H1 (cell line): Measurements from ENCODE around the gene HMG20A. TPM values are rescaled to one million over a fixed set of nuclear protein-coding genes. Genes with fewer than 3 reads are reported as not detected.

Experiments
- CTCF ChIA-PET: fragments of 300-600 bp; sonication (Branson Sonifier 250); formaldehyde crosslinking; loops from one replicate; lab custom pipeline; 2021; ENCODE audit not compliant: partially characterized antibody; lab: Charles Lee
- POLR2A ChIA-PET: fragments of 300-600 bp; sonication (Branson Sonifier 250); formaldehyde crosslinking; loops from one replicate; lab custom pipeline; 2021; ENCODE audit warnings: inconsistent platforms; ENCODE audit not compliant: partially characterized antibody; lab: Charles Lee
- DNase-seq, 2 experiments: peaks; one replicate each; pipeline versions ENCODE4 v3.0.0 to v3.0.0-alpha.2; 2010 to 2022; ENCODE audit warnings: low spot score in 2 of 2, low read depth in 1 of 2, mixed read lengths in 1 of 2
- FAIRE-seq: peaks from 2 replicates; lab custom pipeline; 2011; peaks lifted over from hg19 to GRCh38; lab: Jason Lieb, UNC
- H2AFZ ChIP-seq: 2 replicates; pipeline ENCODE4 v1.8.1; 2012; ENCODE audit warnings: low read length, inconsistent platforms
- H2AK5ac ChIP-seq: 2 replicates; pipeline ENCODE4 v1.6.1; 2013; ENCODE audit warnings: low read depth, low read length
- H2BK120ac ChIP-seq: replicated peaks from 2 replicates; pipeline ENCODE3; 2013; ENCODE audit warnings: low read depth, low read length, inconsistent platforms
- H2BK12ac ChIP-seq: 2 replicates; pipeline ENCODE4 v1.6.1; 2013; ENCODE audit warnings: low read depth, low read length
- H2BK15ac ChIP-seq: 2 replicates; pipeline ENCODE4 v1.6.1; 2013; ENCODE audit warnings: low read length
- H2BK20ac ChIP-seq: 2 replicates; pipeline ENCODE4 v1.6.1; 2013; ENCODE audit warnings: low read length
- H2BK5ac ChIP-seq: 2 replicates; pipeline ENCODE4 v1.6.1; 2013; ENCODE audit warnings: low read depth, low read length
- H3K14ac ChIP-seq: 2 replicates; pipeline ENCODE4 v1.6.1; 2013; ENCODE audit warnings: inconsistent platforms; ENCODE audit not compliant: insufficient read length
- H3K18ac ChIP-seq: 2 replicates; pipeline ENCODE4 v1.6.1; 2013; ENCODE audit warnings: low read length; ENCODE audit errors: extremely low read depth
- H3K23ac ChIP-seq: 2 replicates; pipeline ENCODE4 v1.6.1; 2013; ENCODE audit warnings: inconsistent platforms; ENCODE audit not compliant: insufficient read length
- H3K23me2 ChIP-seq: 2 replicates; pipeline ENCODE4 v1.6.1; 2013; ENCODE audit warnings: low read depth, low read length
- H3K27ac ChIP-seq: 2 replicates; pipeline ENCODE4 v1.6.1; 2011; ENCODE audit warnings: low read depth, low read length, inconsistent platforms
- H3K27me3 ChIP-seq, 4 experiments: replicated peaks in 1 of 4; 1 replicate in 1 of 4; 2 replicates in 3 of 4; pipeline versions ENCODE4 v1.6.1 to v1.8.1; 2011 to 2013; ENCODE audit warnings: low read length in 3 of 4, mild to moderate bottlenecking in 3 of 4, inconsistent platforms in 2 of 4, mixed read lengths in 2 of 4, moderate library complexity in 1 of 4; ENCODE audit not compliant: control insufficient read depth in 3 of 4, insufficient read depth in 3 of 4; ENCODE audit errors: extremely low read depth in 1 of 4
- H3K36me3 ChIP-seq, 4 experiments: 2 replicates each; pipeline versions ENCODE4 v1.6.1 to v1.8.1; 2011 to 2013; ENCODE audit warnings: mild to moderate bottlenecking in 4 of 4, low read length in 3 of 4, moderate library complexity in 2 of 4, control low read depth in 1 of 4, inconsistent platforms in 1 of 4; ENCODE audit not compliant: insufficient read depth in 4 of 4, control insufficient read depth in 2 of 4
- H3K4ac ChIP-seq: replicated peaks from 2 replicates; pipeline ENCODE3; 2013; ENCODE audit warnings: low read length, low read depth, mixed read lengths, inconsistent platforms; ENCODE audit not compliant: insufficient read length
- H3K4me1 ChIP-seq, 4 experiments: replicated peaks in 1 of 4; 1 replicate in 1 of 4; 2 replicates in 3 of 4; pipeline versions ENCODE4 v1.6.1 to v1.8.1; 2011 to 2013; ENCODE audit warnings: low read length in 3 of 4, inconsistent platforms in 2 of 4, mixed read lengths in 1 of 4; ENCODE audit not compliant: insufficient read depth in 4 of 4, control insufficient read depth in 3 of 4
- H3K4me2 ChIP-seq, 2 experiments: 2 replicates each; pipeline versions ENCODE4 v1.6.1 to v1.8.1; 2011 to 2013; ENCODE audit warnings: low read depth in 2 of 2, low read length in 2 of 2, control low read depth in 1 of 2, inconsistent platforms in 1 of 2, mild to moderate bottlenecking in 1 of 2; ENCODE audit not compliant: insufficient read depth in 1 of 2
- H3K4me3 ChIP-seq, 4 experiments: fragments of 200-600, 300-600 bp in 1 of 4; sonication (generic), shearing (Covaris generic), sonication (Bioruptor Twin) in 1 of 4; 2 replicates each; pipeline versions ENCODE4 v1.5.1 to v1.8.1; 2011 to 2016; ENCODE audit warnings: low read length in 4 of 4, low read depth in 3 of 4, control low read depth in 2 of 4, inconsistent platforms in 2 of 4, mild to moderate bottlenecking in 2 of 4, mixed read lengths in 1 of 4, moderate library complexity in 1 of 4; ENCODE audit not compliant: insufficient read depth in 2 of 4; ENCODE audit errors: extremely low read depth in 1 of 4
- H3K56ac ChIP-seq: replicated peaks from 2 replicates; pipeline ENCODE3; 2013; ENCODE audit warnings: low read depth, mild to moderate bottlenecking, mixed read lengths, low read length, inconsistent platforms; ENCODE audit not compliant: insufficient read length
- H3K79me1 ChIP-seq: 2 replicates; pipeline ENCODE4 v1.6.1; 2013; ENCODE audit warnings: low read depth, low read length, control low read depth
- H3K79me2 ChIP-seq, 2 experiments: 2 replicates each; pipeline versions ENCODE4 v1.6.1 to v1.8.1; 2012 to 2013; ENCODE audit warnings: low read length in 2 of 2, mild to moderate bottlenecking in 2 of 2, inconsistent platforms in 1 of 2; ENCODE audit not compliant: insufficient read depth in 2 of 2, control insufficient read depth in 1 of 2
- H3K9ac ChIP-seq, 4 experiments: replicated peaks in 1 of 4; 1 replicate in 1 of 4; 2 replicates in 3 of 4; pipeline versions ENCODE4 v1.6.1 to v1.8.1; 2011 to 2013; ENCODE audit warnings: low read depth in 3 of 4, low read length in 3 of 4, control low read depth in 2 of 4, mild to moderate bottlenecking in 2 of 4, moderate library complexity in 2 of 4, inconsistent platforms in 1 of 4; ENCODE audit errors: extremely low read depth in 1 of 4
- H3K9me3 ChIP-seq, 2 experiments: 2 replicates each; pipeline versions ENCODE4 v1.6.1 to v1.8.1; 2012 to 2013; ENCODE audit warnings: mild to moderate bottlenecking in 2 of 2, moderate library complexity in 2 of 2, control low read depth in 1 of 2, inconsistent platforms in 1 of 2, low read depth in 1 of 2, low read length in 1 of 2, mixed read lengths in 1 of 2; ENCODE audit not compliant: insufficient read depth in 2 of 2
- H4K20me1 ChIP-seq, 2 experiments: replicated peaks in 1 of 2; 2 replicates each; pipeline versions ENCODE3 to v1.8.1; 2011 to 2013; ENCODE audit warnings: inconsistent platforms in 2 of 2, low read length in 2 of 2, mild to moderate bottlenecking in 1 of 2; ENCODE audit not compliant: insufficient read depth in 2 of 2, control insufficient read depth in 1 of 2
- H4K5ac ChIP-seq: 2 replicates; pipeline ENCODE4 v1.6.1; 2013; ENCODE audit warnings: low read length, low read depth, mixed read lengths, inconsistent platforms; ENCODE audit not compliant: insufficient read length
- H4K8ac ChIP-seq: 2 replicates; pipeline ENCODE4 v1.8.0; 2013; ENCODE audit warnings: mild to moderate bottlenecking, moderate library complexity, low read length, inconsistent platforms; ENCODE audit not compliant: insufficient read depth; ENCODE audit errors: extremely low read depth
- H4K91ac ChIP-seq: replicated peaks from 2 replicates; pipeline ENCODE3; 2013; ENCODE audit warnings: low read length, mixed read lengths, inconsistent platforms; ENCODE audit not compliant: insufficient read length
- ASH2L ChIP-seq: fragments of 200-600, 300-600 bp; sonication (generic); IDR thresholded peaks from one replicate; pipeline ENCODE4 v1.7.1; 2017; ENCODE audit warnings: low read length
- CEBPB ChIP-seq: IDR thresholded peaks from 2 replicates; pipeline ENCODE4 v1.6.1; 2012; ENCODE audit warnings: low read depth, low read length
- CTBP2 ChIP-seq: IDR thresholded peaks from 2 replicates; pipeline ENCODE4 v1.7.0; 2011; ENCODE audit warnings: borderline replicate concordance, mild to moderate bottlenecking, moderate library complexity, mixed read lengths, low read length; ENCODE audit not compliant: insufficient read depth, insufficient read length
- NRF1 ChIP-seq: IDR thresholded peaks from 2 replicates; pipeline ENCODE4 v1.6.1; 2011; ENCODE audit warnings: mild to moderate bottlenecking, low read depth, low read length, improper control_type of control experiment
- PHF8 ChIP-seq: fragments of 200-600 bp; sonication (generic); conservative IDR thresholded peaks from 2 replicates; pipeline ENCODE4 v1.7.1; 2012; ENCODE audit warnings: low read depth, mild to moderate bottlenecking, inconsistent platforms, low read length, moderate library complexity
- RNF2 ChIP-seq: fragments of 200-900, 300-1000 bp; sonication (generic); IDR thresholded peaks from 2 replicates; pipeline ENCODE4 v1.7.1; 2016; ENCODE audit warnings: borderline replicate concordance, low read depth, mild to moderate bottlenecking, antibody characterized with exemption, low read length; ENCODE audit not compliant: poor library complexity, severe bottlenecking; ENCODE audit errors: missing control alignments
- RXRA ChIP-seq: IDR thresholded peaks from 2 replicates; pipeline ENCODE4 v1.6.1; 2011; ENCODE audit warnings: low read depth, mild to moderate bottlenecking, low read length, moderate library complexity; ENCODE audit not compliant: insufficient read depth
- SIN3A ChIP-seq, 2 experiments: IDR thresholded peaks in 1 of 2; conservative IDR thresholded peaks in 1 of 2; 2 replicates each; pipeline ENCODE4 v1.6.1; 2011 to 2012; ENCODE audit warnings: low read length in 2 of 2, improper control_type of control experiment in 1 of 2, low read depth in 1 of 2, mild to moderate bottlenecking in 1 of 2
- TBP ChIP-seq: IDR thresholded peaks from 2 replicates; pipeline ENCODE4 v1.6.1; 2011; ENCODE audit warnings: low read depth, low read length, improper control_type of control experiment
- WGBS, 2 experiments: shearing (Covaris generic) in 1 of 2; methylation state at CpG; one replicate each; pipeline versions ENCODE4 v1.1.6 to v1.1.7; 2013 to 2015; ENCODE audit warnings: low lambda C conversion rate in 2 of 2, mixed read lengths in 2 of 2, inconsistent platforms in 1 of 2, low coverage in 1 of 2, missing lambda C conversion rate in 1 of 2; ENCODE audit not compliant: insufficient replicate concordance in 2 of 2, insufficient coverage in 1 of 2, insufficient read length in 1 of 2; ENCODE audit errors: extremely low coverage in 1 of 2, missing lambda C conversion rate in 1 of 2; 5-methylcytosine and 5-hydroxymethylcytosine counted together
- polyA plus RNA-seq, 7 experiments: library from polyadenylated mRNA; depleted of rRNA in 3 of 7; stranded (reverse) in 5 of 7; unstranded in 2 of 7; fragments of >200 nt in 5 of 7; fragments of 200-250 nt in 2 of 7; gene quantifications; 1 replicate in 5 of 7; 2 replicates in 1 of 7; 4 replicates in 1 of 7; pipeline versions ENCODE4 v1.2.1 to v1.2.3, GENCODE V29; 2011 to 2013; ENCODE audit warnings: missing spikeins in 2 of 7, mixed read lengths in 2 of 7
- total RNA-seq: library from RNA; stranded (reverse); fragmentation: NEBNext Ultra II Directional; extraction: Animal tissue kit (Norgen Biotek cat#: 25700); gene quantifications from 2 replicates; pipeline ENCODE4 v1.2.1, GENCODE V29; 2021
- TF ChIP-seq, protein P1 (sequence below): IDR thresholded peaks from 2 replicates; pipeline ENCODE4 v1.6.1; 2012; ENCODE audit warnings: inconsistent platforms

HMG20A gene
- total and polyA plus RNA-seq, 2 of the 8 experiments (the other 6 are each of a cell fraction or from before 2014, with no cell fraction given): 52.1 to 59.7 TPM

DNA sequence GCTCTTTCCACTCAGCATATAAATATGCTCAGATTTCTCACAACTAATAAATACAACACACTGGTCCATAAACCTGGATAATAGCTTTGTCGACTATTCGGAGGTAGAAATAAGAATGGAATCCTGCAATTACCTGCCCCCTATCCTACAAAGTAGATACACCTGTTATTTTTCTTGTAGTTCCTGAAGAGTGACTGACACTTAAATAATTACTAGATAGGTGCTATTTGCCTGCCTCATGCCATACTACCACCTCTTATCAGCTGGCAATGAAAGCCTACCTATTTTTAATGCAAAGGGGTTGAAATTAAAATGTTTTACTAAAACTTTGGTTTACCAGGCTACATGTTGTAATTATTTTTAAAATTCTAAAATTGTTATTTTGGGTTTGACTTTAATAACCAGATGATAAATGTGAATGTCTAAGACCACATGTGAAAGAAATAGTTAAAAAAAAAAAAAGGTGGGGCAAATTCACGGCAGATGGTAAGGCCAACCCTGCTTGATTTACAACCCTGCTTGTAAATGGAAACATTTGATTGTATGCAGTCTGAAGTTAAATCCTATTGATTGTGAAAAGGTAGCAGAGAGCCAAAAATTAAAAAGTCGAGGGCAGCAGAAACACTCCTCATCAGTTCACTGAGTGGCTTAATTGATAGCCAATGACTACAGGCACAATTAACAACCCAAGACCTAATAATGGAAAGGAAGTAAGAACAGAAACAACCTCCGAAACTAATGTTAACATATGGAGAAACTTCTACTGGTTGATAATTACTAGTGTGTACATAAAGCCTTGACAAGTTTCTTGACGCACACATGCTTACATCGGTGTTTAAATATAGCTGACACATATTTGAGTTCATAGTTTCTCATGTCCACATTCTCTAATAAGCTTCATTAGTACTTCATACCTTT lies 9.7 kb upstream of the HMG20A start:
- Histone ChIP-seq H3K4me2 (no peak overlapping the region), H2BK15ac (no peak overlapping the region), H3K56ac (no peak overlapping the region), H2AFZ (no peak overlapping the region), H3K27ac (no peak overlapping the region), H3K36me3 (no peaks in the 10 kb centered on the region; a peak in 2 of 8 replicates), H2BK5ac (no peak overlapping the region), H2BK120ac (no peak overlapping the region), H2BK20ac (no peak overlapping the region), H3K9me3 (no peaks in the 10 kb centered on the region), H3K4me3 (no peak overlapping the region), H4K91ac (no peak overlapping the region), H3K9ac (no peak overlapping the region), H3K23ac (no peak overlapping the region), H3K4ac (no peak overlapping the region), H3K79me1 (0 out of 2 replicates have a peak, but pooled peaks cover 2% of the 10 kb centered on the region), H3K27me3 (no peaks in the 10 kb centered on the region), H3K23me2 (peaks cover 3% of the 10 kb centered on the region; the same call in 1 of the 2 replicates), H3K4me1 (peaks cover 0 to 4% (median 2%) of the 10 kb centered on the region in 4 experiments; a peak in 5 of 7 replicates), H2BK12ac (no peak overlapping the region), H4K20me1 (peaks cover 4 to 7% of the 10 kb centered on the region in 2 experiments), H4K5ac (no peak overlapping the region), H3K14ac (no peak overlapping the region), H2AK5ac (no peak overlapping the region), H4K8ac (no peak overlapping the region), H3K79me2 (peaks cover 0 to 91% of the 10 kb centered on the region in 2 experiments; a peak in 3 of 4 replicates), H3K18ac (no peak overlapping the region)
- ChIA-PET POLR2A (interaction anchor here (1.3 kb wide), 1 partner anchor 8 kb away, joined by 5 read pairs; no protein-coding TSS in a partner anchor), CTCF (interaction anchor here (0.8 to 1.7 kb wide), 4 partner anchors 8 to 293 kb away, joined by 3 to 5 read pairs (median 4); partner anchors contain the start of gene PEAK1)
- no peak for FAIRE-seq
- 93% methylated on average over 7 of the region's 7 CpGs; no CpG with 5 or more reads in 1 of the 2 experiments for whole genome bisulfite sequencing, 2 experiments
- DNase-seq: no peak
- TF ChIP-seq ASH2L (no peak), SIN3A (conservative IDR thresholded peaks at IDR 0.05 in 1 of 2, IDR thresholded peaks at IDR 0.05 in 1 of 2; ENCODE audit: low read depth in 1 of 2, low read length in 2 of 2) (no peak), CTBP2 (no peak), RNF2 (no peak), CEBPB (no peak), PHF8 (no peak), NRF1 (no peak), TBP (no peak), RXRA (no peak)
- TF ChIP-seq, protein P1, sequence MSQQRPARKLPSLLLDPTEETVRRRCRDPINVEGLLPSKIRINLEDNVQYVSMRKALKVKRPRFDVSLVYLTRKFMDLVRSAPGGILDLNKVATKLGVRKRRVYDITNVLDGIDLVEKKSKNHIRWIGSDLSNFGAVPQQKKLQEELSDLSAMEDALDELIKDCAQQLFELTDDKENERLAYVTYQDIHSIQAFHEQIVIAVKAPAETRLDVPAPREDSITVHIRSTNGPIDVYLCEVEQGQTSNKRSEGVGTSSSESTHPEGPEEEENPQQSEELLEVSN: no peak
